Psoas muscle (tissue), 8 donors: ENCODE data around the gene PPP1R18. TPM values are rescaled to one million over a fixed set of nuclear protein-coding genes. Genes with fewer than 3 reads are reported as not detected.

Experiments used
- ATAC-seq, 4 donors: fragments of 200-7000 bp; cut with Tn5 transposase; one replicate each; pipeline ENCODE4 v1.9.1; 2020; ENCODE audit warnings: moderate library complexity in 3 of 4, mild to moderate bottlenecking in 2 of 4
- DNase-seq, 2 donors: peaks; one replicate each; pipeline ENCODE4 v3.0.0-alpha.2; 2020
- H3K27ac ChIP-seq: fragments of 200-600 bp; one replicate; pipeline ENCODE4 v1.8.0; 2022
- H3K27me3 ChIP-seq, 3 donors: fragments of 200-600 bp in 1 of 3; one replicate each; pipeline versions ENCODE4 v1.6.1 to v1.8.0; 2013 to 2022; ENCODE audit warnings: low read length in 2 of 3, mild to moderate bottlenecking in 2 of 3, moderate library complexity in 1 of 3; ENCODE audit not compliant: insufficient read depth in 3 of 3
- H3K36me3 ChIP-seq, 2 donors: fragments of 200-600 bp in 1 of 2; one replicate each; pipeline versions ENCODE4 v1.6.1 to v1.8.0; 2013 to 2022; ENCODE audit warnings: low read depth in 1 of 2, mild to moderate bottlenecking in 1 of 2, moderate library complexity in 1 of 2; ENCODE audit not compliant: insufficient read depth in 1 of 2
- H3K4me1 ChIP-seq: fragments of 200-600 bp; one replicate; pipeline ENCODE4 v1.8.0; 2022
- H3K4me3 ChIP-seq: fragments of 200-600 bp; one replicate; pipeline ENCODE4 v1.8.0; 2022; ENCODE audit warnings: mild to moderate bottlenecking
- H3K9me3 ChIP-seq: fragments of 200-600 bp; one replicate; pipeline ENCODE4 v1.8.0; 2022
- CTCF ChIP-seq: fragments of 200-600 bp; IDR thresholded peaks from one replicate; pipeline ENCODE4 v1.8.0; 2022; ENCODE audit warnings: antibody characterized with exemption
- WGBS, 3 donors: extraction: QIAGEN DNeasy Blood & Tissue Kit; methylation state at CpG; one replicate each; pipeline versions ENCODE4 v1.1.6 to v1.1.7; 2013; 5-methylcytosine and 5-hydroxymethylcytosine counted together
- intact Hi-C, 2 donors: fragments of 100-400 bp; cut with DNase I; formaldehyde crosslinking; loops; one replicate each; pipeline versions ENCODE4 v1.11.0 to v1.14.2; 2022
- polyA plus RNA-seq, 3 donors: library from polyadenylated mRNA; stranded (reverse); fragments of 200-250 nt; gene quantifications; one replicate each; pipeline ENCODE4 v1.2.3, GENCODE V29; 2013
- total RNA-seq, 4 donors: library from RNA; stranded (reverse); fragmentation: NEBNext Ultra II Directional in 2 of 4; extraction: Animal tissue kit (Norgen Biotek cat#: 25700) in 2 of 4; gene quantifications; one replicate each; pipeline versions ENCODE4 v1.2.1 to v1.2.4, GENCODE V29; 2021 to 2023
- donor health status: healthy with polysubstance abuse.
- donor health status: DM: no; HTN: no; CAD: no; lungs with moderate emphysema.
- donor health status: Bipolar disorder and iron deficiency.
- donor health status: healthy.
- donor health status: DM: yes; HTN: yes; CAD: no.
- donor health status: DM: no; HTN: no; CAD: no.
- donor health status: DM: no; HTN: no; CAD: no.
- donor health status: DM: yes; HTN: yes; CAD: no.

Gene PPP1R18
- total and polyA plus RNA-seq, 7 donors, result 6.7 to 39.7 (median 15.6) TPM

DNA sequence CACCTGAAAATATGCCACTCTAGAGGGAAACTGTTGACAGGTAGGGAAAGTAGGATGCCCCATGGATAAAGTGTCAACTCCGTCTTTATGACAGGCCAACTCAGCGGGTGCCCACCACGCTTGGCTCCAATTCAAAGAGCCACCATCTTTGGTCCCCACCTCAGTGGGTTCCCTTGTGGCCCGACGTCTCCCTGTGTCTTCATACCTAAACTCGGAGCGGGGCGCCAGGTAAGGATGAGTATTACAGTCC, 30.4 kb upstream of the PPP1R18 start:
- no peaks in the 10 kb centered on the region for H3K27me3 ChIP-seq
- peak overlapping the region; percentile 66 for H3K4me3 ChIP-seq
- TF ChIP-seq CTCF, result no peak
- H3K4me1 ChIP-seq, result peaks cover 23% of the 10 kb centered on the region
- H3K36me3 ChIP-seq, result peaks cover 0 to 37% of the 10 kb centered on the region in 2 donors
- H3K27ac ChIP-seq, result peak overlapping the region; percentile 98
- ATAC-seq (no peak), DNase-seq (no peak)
- H3K9me3 ChIP-seq, result no peaks in the 10 kb centered on the region
- intact Hi-C loops, result loop anchor here in 1 of 2 donors (5.0 kb wide), 1 partner anchor 90 kb away; the partner anchor contains the start of gene ATAT1
- 1 to 4% (median 2%) methylated on average over 8 of the region's 8 CpGs for WGBS, 3 donors

DNA sequence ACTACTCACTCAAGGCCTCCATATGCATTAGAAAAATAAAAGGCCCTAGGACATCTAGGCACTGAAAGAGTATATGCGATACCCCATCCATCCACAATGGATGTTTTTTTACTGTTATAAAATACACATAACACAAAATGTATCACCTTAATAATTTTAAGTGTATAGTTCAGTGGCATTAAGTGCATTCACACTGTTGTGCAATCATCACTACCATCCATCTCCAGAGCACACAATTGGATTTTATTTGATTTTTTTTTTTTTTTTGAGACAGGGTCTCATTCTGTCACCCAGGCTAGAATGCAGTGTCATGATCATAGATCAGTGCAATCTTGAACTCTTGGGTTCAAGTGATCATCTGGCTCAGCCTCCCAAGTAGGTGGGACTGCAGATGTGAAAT, 27.8 kb upstream of the PPP1R18 start:
- ATAC-seq (no peak), DNase-seq (no peak)
- TF ChIP-seq CTCF, result no peak
- Histone ChIP-seq H3K9me3 (no peaks in the 10 kb centered on the region), H3K4me1 (peaks cover 18% of the 10 kb centered on the region), H3K27me3 (no peaks in the 10 kb centered on the region), H3K4me3 (no peak overlapping the region), H3K36me3 (peaks cover 0 to 63% of the 10 kb centered on the region in 2 donors), H3K27ac (no peak overlapping the region)
- intact Hi-C loops, result no loop called here
- 97 to 100% (median 100%) methylated on average over 1 of the region's 1 CpG for WGBS, 3 donors

DNA sequence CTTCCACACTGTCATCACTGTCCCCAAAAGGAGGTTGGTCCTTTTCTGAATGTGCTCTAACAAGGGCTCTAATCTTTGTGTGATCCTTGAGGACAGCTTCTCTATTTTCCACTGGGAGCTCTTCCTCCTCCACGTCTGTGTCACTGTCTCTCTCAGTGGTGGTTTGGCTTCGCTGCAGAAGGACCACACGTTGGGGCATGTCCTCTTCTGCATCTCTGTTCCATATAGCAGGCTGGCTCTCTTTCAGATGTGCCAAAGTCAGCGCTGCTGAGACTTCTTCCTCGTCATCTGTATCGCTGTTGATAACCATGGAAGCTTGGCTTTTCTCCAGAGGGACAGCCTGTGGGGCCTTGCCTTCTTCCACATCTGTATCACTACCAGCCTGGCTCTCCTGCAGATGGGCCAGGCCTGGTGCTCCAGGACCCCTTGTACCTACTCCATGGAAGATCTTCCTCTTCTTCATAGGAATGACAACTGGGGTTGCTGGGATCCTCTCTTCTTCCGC, 26.0 kb upstream of the PPP1R18 start:
- whole genome bisulfite sequencing, 3 donors, result 71 to 83% (median 75%) methylated on average over 7 of the region's 7 CpGs
- Histone ChIP-seq H3K9me3 (no peaks in the 10 kb centered on the region), H3K36me3 (peaks cover 0 to 80% of the 10 kb centered on the region in 2 donors), H3K27ac (no peak overlapping the region), H3K4me1 (peaks cover 9% of the 10 kb centered on the region), H3K27me3 (no peaks in the 10 kb centered on the region), H3K4me3 (no peak overlapping the region)
- intact Hi-C loops, result loop anchor here in 1 of 2 donors (2.0 kb wide), 1 partner anchor 18 kb away; no protein-coding TSS in a partner anchor
- DNase-seq, result no peak
- ATAC-seq, result no peak
- TF ChIP-seq CTCF, result no peak

- Histone ChIP-seq H3K4me1 (peaks cover 9% of the 10 kb centered on the region), H3K9me3 (no peaks in the 10 kb centered on the region), H3K27me3 (no peaks in the 10 kb centered on the region), H3K27ac (no peak overlapping the region), H3K36me3 (peaks cover 0 to 87% of the 10 kb centered on the region in 2 donors), H3K4me3 (no peak overlapping the region)
- DNase-seq (no peak), ATAC-seq (no peak)
- WGBS, 3 donors, result 82 to 94% (median 93%) methylated on average over 1 of the region's 1 CpG
- intact Hi-C loops, result loop anchor here in 1 of 2 donors (2.0 kb wide), 1 partner anchor 17 kb away; no protein-coding TSS in a partner anchor
- no peak for TF ChIP-seq CTCF
Observed at GRCh38 chr6:30711758-30712380, 25.4 kb upstream of the PPP1R18 start.
